NT2/D1 (cell line): ENCODE data around the gene WDR31.

Experiments used
- SUZ12 ChIP-seq: IDR thresholded peaks from 2 replicates; pipeline ENCODE4 v1.6.1; 2011; ENCODE audit not compliant: insufficient read length, insufficient read depth; ENCODE audit errors: extremely low read depth
- ZNF274 ChIP-seq: IDR thresholded peaks from 2 replicates; pipeline ENCODE4 v1.6.1; 2011; ENCODE audit warnings: mild to moderate bottlenecking, low read depth, low read length

- TF ChIP-seq SUZ12: no peak
- TF ChIP-seq ZNF274: no peak
These were observed at the start of gene WDR31 for GRCh38 chr9:113340011-113340699.
